GM18909 (cell line): ENCODE measurements around the gene LIMK1.
"Not testable (repeated sequence)": the region's sequence is repeated elsewhere in the genome, so short reads cannot be mapped to it uniquely, and the experiment has no call there.

ENCODE experiments used
- ATAC-seq: cut with Tn5 transposase; IDR thresholded peaks from one replicate; pipeline ENCODE4 v1.9.1; 2021; ENCODE audit warnings: mild to moderate bottlenecking; ENCODE audit not compliant: unreplicated experiment, poor library complexity

The LIMK1 gene

DNA sequence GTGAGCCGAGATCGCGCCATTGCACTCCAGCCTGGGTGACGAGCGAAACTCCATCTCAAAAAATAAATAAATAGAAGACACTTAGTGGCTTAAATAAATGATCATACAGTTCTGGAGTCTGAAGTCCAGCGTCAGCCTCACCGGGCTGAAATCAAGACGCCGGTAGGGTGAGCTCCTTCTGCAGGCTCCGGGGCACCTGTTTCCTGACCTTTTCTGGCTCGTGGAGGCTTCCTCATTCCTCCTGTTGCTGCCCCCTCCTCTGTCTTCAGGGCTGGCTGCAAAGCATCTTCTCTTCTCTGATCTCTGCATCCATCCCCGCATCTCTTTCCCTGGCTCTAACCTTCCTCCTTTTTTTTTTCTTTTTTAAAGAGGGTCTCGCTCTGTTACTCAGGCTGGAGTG is 32.8 kb downstream of the LIMK1 start:
- ATAC-seq: no peak

DNA sequence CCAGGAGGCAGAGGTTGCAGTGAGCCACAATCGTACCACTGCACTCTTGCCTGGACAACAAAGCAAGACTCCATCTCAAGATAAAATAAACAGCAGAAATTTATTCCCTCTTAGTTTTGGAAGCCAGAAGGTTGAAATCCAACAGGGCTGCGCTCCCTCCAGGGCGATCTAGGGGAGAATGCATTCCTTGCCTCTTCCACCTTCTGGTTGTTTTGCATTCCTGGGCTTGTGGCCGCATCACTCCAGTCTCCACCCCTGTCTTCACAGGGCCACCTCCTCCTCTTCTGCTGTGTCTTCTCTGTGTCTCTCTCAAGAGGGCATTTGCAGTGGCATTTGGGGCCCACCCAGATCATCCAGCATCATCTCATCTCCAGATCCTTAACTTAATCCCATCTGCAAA is 36.2 kb downstream of the LIMK1 start:
- no peak for ATAC-seq

DNA sequence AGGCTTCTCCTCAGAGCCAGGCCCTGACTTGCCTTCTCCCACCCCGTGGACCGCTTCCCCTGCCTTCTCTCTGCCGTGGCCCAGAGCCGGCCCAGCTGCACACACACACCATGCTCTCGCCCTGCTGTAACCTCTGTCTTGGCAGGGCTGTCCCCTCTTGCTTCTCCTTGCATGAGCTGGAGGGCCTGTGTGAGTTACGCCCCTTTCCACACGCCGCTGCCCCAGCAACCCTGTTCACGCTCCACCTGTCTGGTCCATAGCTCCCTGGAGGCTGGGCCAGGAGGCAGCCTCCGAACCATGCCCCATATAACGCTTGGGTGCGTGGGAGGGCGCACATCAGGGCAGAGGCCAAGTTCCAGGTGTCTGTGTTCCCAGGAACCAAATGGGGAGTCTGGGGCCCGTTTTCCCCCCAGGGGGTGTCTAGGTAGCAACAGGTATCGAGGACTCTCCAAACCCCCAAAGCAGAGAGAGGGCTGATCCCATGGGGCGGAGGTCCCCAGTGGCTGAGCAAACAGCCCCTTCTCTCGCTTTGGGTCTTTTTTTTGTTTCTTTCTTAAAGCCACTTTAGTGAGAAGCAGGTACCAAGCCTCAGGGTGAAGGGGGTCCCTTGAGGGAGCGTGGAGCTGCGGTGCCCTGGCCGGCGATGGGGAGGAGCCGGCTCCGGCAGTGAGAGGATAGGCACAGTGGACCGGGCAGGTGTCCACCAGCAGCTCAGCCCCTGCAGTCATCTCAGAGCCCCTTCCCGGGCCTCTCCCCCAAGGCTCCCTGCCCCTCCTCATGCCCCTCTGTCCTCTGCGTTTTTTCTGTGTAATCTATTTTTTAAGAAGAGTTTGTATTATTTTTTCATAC is 38.0 kb downstream of the LIMK1 start:
- no peak for ATAC-seq

DNA sequence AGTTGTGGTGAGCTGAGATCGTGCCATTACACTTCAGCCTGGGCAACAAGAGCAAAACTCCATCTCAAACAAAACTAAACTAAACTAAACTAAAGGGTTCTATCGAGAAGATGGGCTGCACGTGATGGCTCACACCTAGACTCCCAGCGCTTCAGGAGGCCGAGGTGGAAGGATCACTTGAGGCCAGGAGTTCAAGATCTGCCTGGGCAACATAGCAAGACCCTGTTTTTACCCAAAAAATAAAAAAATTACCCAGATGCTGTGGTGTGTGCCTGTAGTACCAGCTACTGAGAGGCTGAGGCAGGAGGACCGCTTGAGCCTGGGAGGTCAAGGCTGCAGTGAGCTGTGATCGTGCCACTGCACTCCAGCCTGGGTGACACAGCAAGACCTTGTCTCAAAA is 40.3 kb downstream of the LIMK1 start:
- not testable (repeated sequence) for ATAC-seq

DNA sequence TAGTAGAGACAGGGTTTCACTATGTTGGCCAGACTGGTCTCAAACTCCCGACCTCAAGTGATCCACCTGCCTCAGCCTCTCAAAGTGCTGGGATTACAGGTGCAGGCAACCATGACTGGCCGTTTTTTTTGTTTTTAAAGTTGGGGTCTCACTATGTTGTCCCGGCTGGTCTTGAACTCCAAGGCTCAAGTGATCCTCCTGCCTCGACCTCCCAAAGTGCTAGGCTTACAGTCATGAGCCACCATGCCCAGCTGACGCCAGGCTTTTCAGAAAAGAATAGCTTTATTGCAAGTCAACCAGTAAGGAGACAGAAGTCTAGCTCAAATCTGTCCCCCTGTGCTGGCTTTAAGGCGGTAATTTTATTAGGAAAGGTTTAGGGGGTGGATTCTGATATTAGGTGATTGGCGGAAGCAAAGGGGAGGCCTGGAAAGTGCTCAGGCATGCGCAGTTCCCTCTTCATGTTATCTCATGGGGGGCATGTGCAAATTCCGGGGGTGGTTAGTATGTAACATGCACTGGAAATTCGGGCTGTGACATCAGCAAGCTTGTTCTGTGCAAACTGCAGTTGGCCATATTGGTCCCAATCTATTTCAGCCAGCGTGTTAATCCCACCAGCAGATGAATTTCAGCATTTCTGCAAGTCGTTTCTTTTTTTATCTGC is 42.7 kb downstream of the LIMK1 start:
- ATAC-seq: no peak

DNA sequence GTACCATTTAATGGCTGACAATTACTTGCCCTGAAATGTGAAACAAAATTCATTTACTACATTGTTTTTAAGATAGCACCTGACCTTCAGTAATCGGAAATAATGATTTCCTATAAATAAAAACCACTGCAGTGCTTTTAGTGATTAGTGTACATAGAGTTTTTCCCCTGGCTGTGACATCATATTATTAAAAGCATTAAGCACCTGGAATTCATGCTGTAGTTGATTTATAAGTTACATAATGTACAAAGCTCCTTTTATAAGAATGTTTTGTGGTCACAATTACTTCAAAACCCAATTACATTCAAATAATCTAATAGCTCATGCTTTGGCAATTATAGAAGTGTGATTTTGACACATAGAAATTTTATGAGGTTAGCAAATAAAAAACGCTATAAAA is 46.3 kb downstream of the LIMK1 start:
- ATAC-seq: no peak

DNA sequence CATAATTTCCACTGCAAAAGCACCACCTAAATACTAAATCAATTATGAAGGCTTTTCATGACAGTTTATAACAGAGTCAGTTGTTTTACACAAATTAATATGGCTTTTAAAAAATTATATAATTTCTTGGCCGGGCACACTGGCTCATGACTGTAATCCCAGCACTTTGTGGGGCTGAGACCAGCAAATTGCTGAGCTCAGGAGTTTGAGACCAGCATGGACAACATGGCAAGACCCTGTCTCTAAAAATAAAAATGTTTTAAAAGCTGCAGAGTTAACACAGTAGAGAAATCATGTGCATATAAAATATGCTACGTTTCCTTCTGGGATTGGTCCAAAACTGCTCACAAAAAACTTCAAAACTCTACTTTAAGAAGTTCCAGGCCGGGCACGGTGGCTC is 46.9 kb downstream of the LIMK1 start:
- no peak for ATAC-seq

DNA sequence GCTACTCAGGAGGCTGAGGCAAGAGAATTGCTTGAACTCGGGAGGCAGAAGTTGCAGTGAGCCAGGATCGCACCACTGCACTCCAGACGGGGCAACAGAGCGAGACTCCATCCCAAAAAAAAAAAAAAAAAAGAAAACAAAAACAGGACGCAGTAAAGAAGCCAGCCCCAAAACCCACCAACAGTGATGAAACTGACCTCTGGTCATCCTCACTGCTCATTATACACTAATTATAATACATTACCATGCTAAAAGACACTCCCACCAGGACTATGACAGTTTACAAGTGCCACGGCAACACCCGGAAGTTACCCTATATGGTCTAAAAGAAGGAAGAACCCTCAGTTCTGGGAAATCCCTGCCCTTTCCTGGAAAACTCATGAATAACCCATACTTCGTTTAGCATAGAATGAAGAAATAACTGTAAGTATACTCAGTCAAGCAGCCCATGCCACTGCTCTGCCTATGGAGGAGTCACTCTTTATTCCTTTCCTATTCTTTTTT is 50.6 kb downstream of the LIMK1 start:
- ATAC-seq: no peak

DNA sequence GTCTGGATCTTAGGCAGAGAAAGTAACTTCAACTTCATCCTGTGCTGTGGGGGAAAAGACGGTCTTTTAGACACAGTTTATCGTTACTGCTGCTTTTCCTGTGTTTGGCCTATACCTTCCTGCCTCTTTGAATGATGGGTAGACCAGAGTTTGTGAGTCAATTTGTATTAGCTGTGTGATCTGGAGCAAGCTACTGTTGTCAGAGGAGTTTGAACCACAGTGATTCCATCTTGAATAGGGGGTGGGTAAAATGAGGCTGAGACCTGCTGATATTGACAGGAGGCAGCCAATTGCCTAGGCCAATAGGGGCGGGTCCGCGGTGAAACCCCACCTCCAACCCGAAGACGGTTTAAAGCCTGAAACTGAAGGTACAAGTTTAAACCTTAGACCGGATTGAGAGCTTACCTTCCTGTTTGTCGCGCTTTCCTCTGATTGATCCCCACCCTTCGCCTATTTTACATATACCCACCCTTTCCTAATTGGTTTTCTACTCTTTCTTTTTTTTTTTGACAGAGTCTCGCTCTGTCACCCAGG is 54.8 kb downstream of the LIMK1 start:
- ATAC-seq: no peak

DNA sequence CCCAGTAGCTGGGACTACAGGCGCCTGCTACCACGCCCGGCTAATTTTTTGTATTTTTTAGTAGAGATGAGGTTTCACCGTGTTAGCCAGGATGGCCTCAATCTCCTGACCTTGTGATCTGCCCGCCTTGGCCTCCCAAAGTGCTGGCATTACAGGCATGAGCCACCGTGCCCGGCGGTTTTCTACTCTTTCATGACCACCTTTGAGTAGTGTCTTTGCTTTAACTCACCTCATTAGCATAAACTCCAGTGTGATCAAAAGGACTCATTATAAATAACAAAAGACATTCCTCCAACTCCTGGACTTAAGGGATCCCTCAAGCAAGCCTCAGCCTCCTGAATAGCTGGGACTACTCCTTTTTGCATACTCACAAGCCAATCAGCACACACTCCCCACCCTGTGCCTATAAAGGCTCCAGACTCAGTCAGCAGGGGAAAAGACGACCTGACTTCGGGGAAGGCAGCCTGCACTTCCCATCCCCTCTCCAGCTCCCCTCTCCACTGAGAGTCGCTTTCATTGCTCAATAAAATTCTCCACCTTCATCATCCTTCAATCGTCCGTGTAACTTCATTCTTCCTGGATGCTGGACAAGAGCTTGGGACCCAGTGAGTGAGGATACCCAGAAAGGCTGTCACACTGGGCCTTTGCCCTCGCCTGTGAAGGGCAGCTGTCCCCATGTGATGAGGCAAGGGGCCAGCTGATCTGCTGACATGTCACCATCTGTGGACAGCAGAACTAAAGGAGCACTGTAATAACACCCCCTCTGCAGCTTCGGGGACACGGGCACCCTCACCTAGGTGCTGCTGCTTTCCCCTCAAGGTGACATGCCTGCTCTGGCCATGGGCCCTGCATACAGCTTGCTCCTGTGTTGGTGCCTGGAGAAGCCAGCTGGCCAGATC is 55.6 kb downstream of the LIMK1 start:
- ATAC-seq: no peak

DNA sequence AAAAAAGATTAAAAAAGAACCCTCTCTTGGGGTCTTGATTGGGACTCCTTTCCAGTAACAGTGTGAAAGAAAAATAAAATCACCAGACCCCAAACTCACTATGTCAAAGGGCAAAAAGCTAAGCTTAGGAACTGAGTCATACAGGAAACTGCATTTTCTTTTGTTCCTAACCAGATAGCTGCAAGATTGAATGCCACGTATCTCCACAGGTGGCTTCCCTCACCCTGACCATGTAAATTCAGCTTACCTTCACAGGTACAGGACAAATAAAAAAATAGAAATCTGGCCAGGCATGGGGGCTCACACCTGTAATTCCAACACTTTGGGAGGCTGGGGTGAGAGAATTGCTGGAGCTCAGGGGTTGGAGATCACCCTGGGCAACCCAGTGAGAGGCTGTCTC is 58.1 kb downstream of the LIMK1 start:
- ATAC-seq: no peak

DNA sequence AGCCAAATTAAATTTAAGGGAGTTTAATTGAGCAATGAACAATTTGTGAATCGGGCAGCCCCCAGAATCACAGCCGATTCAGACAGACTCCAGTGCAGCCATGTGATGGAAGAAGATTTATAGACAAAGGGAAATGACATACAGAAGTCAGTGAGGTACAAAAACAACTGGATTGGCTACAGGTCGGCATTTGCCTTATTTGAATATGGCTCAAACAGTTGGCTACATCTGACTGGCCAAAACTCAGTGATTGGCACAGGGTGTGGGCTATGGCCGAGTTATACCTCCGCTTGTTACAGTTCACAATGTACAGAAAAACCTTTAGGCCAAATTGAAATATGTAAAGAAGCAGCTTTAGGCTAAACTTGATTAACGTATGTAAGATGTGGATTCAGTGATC is 59.8 kb downstream of the LIMK1 start:
- no peak for ATAC-seq

DNA sequence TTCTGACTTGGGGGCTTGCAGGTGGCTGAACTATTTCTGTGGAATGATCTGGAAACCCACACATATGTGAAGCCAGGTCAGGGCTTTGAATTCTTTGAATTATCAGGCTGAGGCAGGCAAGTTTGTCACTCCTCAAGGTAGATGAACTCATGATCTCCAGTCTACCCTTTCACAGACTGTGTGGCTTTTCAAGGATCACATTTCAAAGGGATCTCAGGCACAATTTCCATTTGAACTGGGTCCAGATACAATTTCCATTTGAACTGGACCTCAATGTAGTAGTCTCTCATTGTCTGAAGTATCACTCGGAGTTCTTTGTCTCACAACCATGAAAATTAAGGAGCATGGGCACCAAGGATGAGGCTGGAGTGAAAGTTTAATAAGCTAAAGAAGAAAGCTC is 64.9 kb downstream of the LIMK1 start:
- ATAC-seq: no peak

DNA sequence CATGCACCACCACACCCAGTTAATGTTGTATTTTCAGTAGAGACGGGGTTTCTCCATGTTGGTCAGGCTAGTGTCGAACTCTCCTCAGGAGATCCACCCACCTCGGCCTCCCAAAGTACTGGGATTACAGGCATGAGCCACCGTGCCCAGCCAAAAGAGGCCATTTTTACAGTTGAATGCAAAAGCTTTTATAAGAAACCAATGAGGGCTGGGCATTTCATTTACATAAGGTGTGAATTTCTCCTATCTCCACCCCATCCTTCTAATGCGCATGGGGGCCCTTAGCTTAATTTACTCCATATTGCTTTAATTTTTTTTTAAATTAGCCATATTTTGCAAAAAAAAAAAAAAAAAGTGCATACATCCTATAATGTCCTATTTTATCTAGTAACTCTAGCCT is 65.5 kb downstream of the LIMK1 start:
- no peak for ATAC-seq

DNA sequence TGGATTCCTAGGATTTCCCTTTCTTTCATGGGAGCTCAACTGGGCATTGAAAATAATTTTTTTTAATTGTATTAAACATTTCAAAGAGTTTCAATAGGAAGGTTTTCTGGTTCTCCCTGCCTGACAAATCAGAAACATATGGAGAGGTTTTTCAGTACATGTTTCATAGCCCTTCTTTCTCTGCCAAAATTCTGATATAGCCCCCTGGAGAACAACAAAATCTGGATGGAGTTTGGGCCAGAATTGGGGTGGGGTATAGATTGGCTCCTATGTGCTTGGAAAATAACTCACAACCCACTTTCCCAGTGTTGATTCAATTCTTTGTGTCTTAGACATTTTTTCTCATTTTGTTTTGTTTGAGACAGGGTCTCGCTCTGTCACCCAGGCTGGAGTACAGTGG is 66.0 kb downstream of the LIMK1 start:
- no peak for ATAC-seq

DNA sequence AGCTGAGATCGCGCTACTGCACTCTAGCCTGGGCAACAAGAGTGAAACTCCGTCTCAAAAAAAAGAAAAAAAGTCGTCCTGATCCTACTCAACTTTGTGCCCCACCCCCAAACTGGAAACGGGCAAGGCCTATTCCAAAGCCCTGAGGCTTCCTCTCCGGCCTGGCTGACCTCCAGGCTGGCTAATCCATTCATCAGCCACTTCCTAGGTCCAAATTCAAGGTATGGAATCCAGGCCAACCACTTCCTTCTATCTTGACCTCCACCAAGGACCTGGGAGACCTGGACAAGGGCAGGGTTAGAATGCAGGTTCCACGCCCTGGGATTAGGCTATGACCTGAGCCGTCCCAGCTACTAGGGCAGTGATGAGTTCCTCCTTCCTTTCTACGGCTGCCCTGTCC is 70.1 kb downstream of the LIMK1 start:
- ATAC-seq: no peak

DNA sequence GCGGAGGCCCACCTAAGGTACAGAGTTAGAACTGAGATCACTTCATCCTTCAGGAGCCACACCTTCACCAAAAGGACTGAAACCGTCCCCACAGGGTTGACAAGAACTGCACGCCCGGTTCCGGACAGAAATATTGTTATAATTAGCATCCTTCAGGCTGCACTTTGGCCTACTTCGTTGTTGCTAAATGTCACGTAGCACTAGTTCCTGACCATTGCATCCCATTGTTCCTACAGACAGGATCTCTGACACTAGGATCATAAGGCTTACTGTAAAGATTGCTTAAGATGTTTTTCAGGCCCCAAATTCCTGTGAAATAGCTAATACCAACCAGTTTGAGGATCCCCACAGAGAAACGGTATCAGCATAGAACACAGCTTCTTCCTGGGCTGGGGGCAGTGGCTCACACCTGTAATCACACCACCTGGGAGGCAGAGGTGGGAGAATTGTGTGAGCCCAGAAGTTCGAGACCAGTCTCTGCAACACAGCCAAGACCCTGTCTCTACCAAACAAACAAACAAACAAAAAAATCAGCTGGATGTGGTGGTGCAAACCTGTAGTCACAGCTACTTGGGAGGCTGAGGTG is 72.3 kb downstream of the LIMK1 start:
- no peak for ATAC-seq

DNA sequence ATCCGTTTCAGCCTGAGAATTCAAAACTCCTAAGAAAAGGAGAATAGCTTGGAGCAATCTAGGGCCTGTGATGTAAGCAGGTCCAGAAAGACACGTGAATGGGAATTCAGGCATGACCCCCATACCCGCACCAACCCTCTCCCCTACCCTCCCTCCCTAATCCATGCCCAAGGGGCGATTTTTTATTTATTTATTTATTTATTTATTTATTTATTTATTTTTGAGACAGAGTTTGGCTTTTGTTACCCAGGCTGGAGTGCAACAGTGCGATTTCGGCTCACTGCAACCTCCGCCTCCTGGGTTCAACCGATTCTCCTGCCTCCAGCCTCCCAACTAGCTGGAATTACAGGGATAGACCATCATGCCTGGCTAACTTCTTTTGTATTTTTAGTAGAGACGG is 74.0 kb downstream of the LIMK1 start:
- no peak for ATAC-seq

DNA sequence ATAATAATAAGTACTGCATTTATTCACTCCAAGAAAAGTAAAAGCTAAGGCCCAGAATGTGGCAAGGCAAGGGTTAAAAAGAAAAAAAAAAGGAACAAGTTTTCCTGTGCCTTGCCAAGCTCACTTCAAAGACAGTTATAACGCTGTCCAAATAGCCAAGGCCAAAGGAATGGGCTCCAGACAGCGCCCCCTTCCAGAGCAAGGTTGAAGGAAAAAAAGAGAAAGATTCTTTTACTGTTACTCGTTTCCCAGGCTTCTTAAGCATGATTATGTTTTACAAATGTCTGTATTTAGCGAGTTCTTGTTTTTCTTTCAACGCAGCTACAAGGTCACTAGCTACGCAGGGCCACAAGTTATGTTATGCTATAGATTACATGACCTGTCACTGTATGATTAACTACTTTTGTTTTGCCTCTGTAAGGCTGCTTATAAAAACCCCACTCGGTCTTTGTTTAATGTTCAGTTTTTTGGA is 81.4 kb downstream of the LIMK1 start:
- no peak for ATAC-seq
